ENCODE data around the gene C19orf44.

Gene C19orf44

DNA sequence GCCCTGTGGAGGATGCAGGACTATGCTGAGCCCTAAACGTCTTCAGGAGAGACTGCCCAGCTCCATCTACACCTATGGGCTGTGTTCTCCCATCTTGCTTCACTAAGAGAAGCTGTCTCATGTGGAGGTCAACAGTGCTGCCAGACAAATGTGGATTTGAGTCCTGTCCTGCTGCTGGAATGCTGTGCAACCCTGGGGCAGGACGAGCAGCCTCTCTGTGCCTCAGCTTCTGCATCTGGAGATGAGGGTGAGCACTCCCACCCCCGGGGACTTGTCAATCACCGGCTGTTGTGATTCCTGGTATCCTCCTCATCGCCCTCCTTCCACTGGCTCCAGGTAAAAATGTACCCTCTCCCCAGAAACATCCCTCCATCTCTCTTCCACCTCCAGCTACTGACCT lies 40.7 kb upstream of the C19orf44 start:
- TF ChIP-seq, protein P1, sequence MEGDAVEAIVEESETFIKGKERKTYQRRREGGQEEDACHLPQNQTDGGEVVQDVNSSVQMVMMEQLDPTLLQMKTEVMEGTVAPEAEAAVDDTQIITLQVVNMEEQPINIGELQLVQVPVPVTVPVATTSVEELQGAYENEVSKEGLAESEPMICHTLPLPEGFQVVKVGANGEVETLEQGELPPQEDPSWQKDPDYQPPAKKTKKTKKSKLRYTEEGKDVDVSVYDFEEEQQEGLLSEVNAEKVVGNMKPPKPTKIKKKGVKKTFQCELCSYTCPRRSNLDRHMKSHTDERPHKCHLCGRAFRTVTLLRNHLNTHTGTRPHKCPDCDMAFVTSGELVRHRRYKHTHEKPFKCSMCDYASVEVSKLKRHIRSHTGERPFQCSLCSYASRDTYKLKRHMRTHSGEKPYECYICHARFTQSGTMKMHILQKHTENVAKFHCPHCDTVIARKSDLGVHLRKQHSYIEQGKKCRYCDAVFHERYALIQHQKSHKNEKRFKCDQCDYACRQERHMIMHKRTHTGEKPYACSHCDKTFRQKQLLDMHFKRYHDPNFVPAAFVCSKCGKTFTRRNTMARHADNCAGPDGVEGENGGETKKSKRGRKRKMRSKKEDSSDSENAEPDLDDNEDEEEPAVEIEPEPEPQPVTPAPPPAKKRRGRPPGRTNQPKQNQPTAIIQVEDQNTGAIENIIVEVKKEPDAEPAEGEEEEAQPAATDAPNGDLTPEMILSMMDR (IDR thresholded peaks at IDR 0.05; ENCODE audit: borderline replicate concordance, control extremely low read depth, extremely low read depth, insufficient read depth, missing control alignments): no peak
- in situ Hi-C loops (cut with MboI; ENCODE audit: low sequenced_read_pairs, unreplicated experiment): no loop called here
- no peak for DNase-seq (ENCODE audit: low spot score)

DNA sequence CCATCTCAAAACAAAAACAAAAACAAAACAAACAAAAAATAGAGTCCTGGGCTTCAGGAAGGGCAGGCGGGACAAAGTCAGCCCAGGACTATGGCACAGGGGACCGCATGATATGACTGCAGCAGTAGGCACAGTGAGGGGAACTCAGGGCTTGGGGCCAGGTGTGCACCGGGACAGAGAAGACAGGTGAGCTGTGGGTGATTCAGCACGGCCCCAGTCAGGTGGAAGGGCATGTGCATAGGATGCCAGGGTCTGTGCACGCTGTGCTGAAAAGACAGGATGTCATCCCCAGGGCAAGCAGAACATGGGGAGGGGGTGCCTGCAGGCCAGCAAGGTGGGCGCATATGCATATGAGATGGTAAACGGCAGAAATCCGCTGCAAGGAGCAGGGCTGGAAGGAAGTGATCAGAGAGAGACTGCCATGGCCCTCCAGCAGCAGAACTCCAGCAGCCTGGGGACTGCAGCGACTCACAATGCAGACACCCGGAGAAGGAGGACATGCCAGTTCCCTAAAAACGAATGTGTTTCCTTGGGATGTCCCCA lies 39.5 kb upstream of the C19orf44 start:
- in situ Hi-C loops (cut with MboI; ENCODE audit: low sequenced_read_pairs, unreplicated experiment): no loop called here
- TF ChIP-seq, protein P1 (IDR thresholded peaks at IDR 0.05; ENCODE audit: borderline replicate concordance, control extremely low read depth, extremely low read depth, insufficient read depth, missing control alignments): no peak
- DNase-seq (ENCODE audit: low spot score): no peak

DNA sequence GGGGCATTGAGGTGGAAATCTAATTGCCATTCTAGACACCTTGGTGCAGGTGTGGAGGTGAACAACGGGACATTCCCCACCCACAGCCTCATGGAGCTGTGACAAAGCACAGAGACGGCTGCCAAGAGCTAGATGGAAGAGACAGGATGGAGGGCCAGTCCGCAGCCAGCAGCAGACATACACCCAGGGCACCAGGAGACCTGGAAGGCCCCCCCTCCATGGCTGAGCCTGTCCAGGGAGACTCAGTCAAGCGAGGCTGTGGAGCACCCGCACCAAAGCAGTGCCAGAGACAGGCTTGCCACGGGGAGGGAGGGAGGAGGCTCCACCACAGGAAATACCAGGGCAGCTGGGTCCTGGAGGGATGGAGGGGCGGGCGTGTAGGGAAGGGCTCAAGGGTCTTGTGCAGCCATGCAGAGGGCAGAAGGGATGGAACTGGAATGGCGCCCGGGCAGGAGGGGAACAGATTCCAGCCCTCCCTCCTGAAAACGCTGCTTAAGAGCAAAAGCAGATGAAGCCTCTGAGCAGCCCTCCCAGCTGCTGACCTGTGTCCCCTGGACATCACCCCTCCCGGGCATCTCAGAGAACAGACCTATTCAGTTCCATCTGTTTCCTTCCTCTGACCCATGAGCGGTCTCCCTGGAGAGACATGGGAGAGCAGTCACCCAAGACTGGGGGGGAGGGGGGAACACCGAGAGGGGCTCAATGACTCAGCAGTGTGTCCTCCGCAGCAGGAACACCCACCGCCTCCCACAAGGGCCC lies 38.8 kb upstream of the C19orf44 start:
- TF ChIP-seq, protein P1 (IDR thresholded peaks at IDR 0.05; ENCODE audit: borderline replicate concordance, control extremely low read depth, extremely low read depth, insufficient read depth, missing control alignments): no peak
- in situ Hi-C loops (cut with MboI; ENCODE audit: low sequenced_read_pairs, unreplicated experiment): no loop called here
- DNase-seq (ENCODE audit: low spot score): peak; percentile 57

GRCh38 chr19:16457954-16458331 lies 38.3 kb upstream of the C19orf44 start:
- TF ChIP-seq, protein P1 (IDR thresholded peaks at IDR 0.05; ENCODE audit: borderline replicate concordance, control extremely low read depth, extremely low read depth, insufficient read depth, missing control alignments): no peak
- DNase-seq (ENCODE audit: low spot score): no peak
- in situ Hi-C loops (cut with MboI; ENCODE audit: low sequenced_read_pairs, unreplicated experiment): no loop called here

GRCh38 chr19:16458391-16459341 lies 37.5 kb upstream of the C19orf44 start:
- TF ChIP-seq, protein P1 (IDR thresholded peaks at IDR 0.05; ENCODE audit: borderline replicate concordance, control extremely low read depth, extremely low read depth, insufficient read depth, missing control alignments): no peak
- no peak for DNase-seq (ENCODE audit: low spot score)
- in situ Hi-C loops (cut with MboI; ENCODE audit: low sequenced_read_pairs, unreplicated experiment): no loop called here

GRCh38 chr19:16459680-16460079 lies 36.5 kb upstream of the C19orf44 start:
- DNase-seq (ENCODE audit: low spot score): no peak
- TF ChIP-seq, protein P1 (IDR thresholded peaks at IDR 0.05; ENCODE audit: borderline replicate concordance, control extremely low read depth, extremely low read depth, insufficient read depth, missing control alignments): no peak
- in situ Hi-C loops (cut with MboI; ENCODE audit: low sequenced_read_pairs, unreplicated experiment): no loop called here
